BLaER1 treated with 17β-estradiol and CSF1 and Interleukin-3, amounts not matched to agents 10 nM and 100 nM (cell line): ENCODE results near the gene DOK3.

ENCODE experiments used
- H3K27ac ChIP-seq, 11 experiments: shearing (Covaris generic); formaldehyde crosslinking; 2 replicates each; pipeline ENCODE4 v1.8.1; 2022
- H3K27me3 ChIP-seq, 11 experiments: shearing (Covaris generic); formaldehyde crosslinking; 2 replicates each; pipeline ENCODE4 v1.8.1; 2022
- H3K36me3 ChIP-seq, 11 experiments: shearing (Covaris generic); formaldehyde crosslinking; 2 replicates each; pipeline ENCODE4 v1.8.1; 2022
- H3K4me1 ChIP-seq, 10 experiments: shearing (Covaris generic); formaldehyde crosslinking; 2 replicates each; pipeline ENCODE4 v1.8.1; 2022
- H3K4me2 ChIP-seq, 11 experiments: shearing (Covaris generic); formaldehyde crosslinking; 2 replicates each; pipeline ENCODE4 v1.8.1; 2022
- H3K4me3 ChIP-seq, 10 experiments: shearing (Covaris generic); formaldehyde crosslinking; 2 replicates each; pipeline ENCODE4 v1.8.1; 2022
- H3K9ac ChIP-seq, 11 experiments: shearing (Covaris generic); formaldehyde crosslinking; 2 replicates each; pipeline ENCODE4 v1.8.1; 2022
- H3K9me3 ChIP-seq, 11 experiments: shearing (Covaris generic); formaldehyde crosslinking; replicated peaks in 1 of 11; 2 replicates each; pipeline ENCODE4 v1.8.1; 2022
- H4K20me1 ChIP-seq, 11 experiments: shearing (Covaris generic); formaldehyde crosslinking; 2 replicates each; pipeline ENCODE4 v1.8.1; 2022
- Cebpa-rat ChIP-seq, 11 experiments: shearing (Covaris generic); IDR thresholded peaks; 2 replicates each; pipeline ENCODE4 v1.8.1; 2022

The DOK3 gene

DNA sequence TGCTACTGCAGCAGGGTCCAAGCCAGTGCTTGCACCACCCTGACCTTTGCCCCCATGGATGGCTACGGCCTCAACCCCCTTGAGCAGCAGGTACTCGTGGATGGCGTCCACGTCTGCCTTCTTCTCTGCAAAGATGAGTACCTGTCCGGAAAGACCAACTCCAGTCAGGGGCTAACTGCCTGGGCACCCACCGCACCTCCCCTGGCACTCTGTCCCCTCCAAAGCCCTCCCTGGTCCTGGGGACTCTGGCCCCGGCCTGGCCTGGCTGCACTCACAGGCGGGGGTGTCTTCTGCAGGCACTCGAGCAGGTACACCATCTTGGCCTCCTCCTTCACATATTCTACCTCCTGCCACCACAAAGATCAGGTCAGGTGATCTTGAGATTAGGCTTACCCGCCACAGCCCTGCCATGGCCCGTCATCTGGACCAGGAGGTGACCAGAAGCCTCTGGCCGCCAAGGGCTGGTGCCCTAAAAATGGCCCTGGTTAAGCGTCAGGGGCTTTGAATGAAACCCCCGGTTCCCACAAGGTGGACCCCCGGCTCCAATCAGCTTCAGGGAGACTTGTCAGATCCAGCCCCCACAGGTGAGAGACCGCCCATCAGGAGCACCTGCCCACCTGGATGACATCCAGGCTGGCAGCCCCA lies 3.2 kb upstream of the DOK3 start:
- Histone ChIP-seq H3K4me3 (no peak overlapping the region; a peak in 1 of 20 replicates), H3K36me3 (peaks cover 51 to 68% (median 55%) of the 10 kb centered on the region in 11 experiments), H4K20me1 (peaks cover 0 to 31% (median 9%) of the 10 kb centered on the region in 11 experiments; a peak in 13 of 22 replicates), H3K27ac (peak overlapping the region in 10 of 11 experiments; percentile 93 to 100 (median 98); a peak in 19 of 22 replicates), H3K27me3 (no peaks in the 10 kb centered on the region), H3K4me2 (peak overlapping the region; percentile 94 to 100 (median 99); a peak in 21 of 22 replicates), H3K9ac (peak overlapping the region; percentile 16 to 100 (median 95); a peak in 19 of 22 replicates), H3K4me1 (peaks cover 54 to 71% (median 64%) of the 10 kb centered on the region in 10 experiments), H3K9me3 (no peaks in the 10 kb centered on the region)
- TF ChIP-seq Cebpa-rat (IDR thresholded peaks at IDR 0.05) = no peak

DNA sequence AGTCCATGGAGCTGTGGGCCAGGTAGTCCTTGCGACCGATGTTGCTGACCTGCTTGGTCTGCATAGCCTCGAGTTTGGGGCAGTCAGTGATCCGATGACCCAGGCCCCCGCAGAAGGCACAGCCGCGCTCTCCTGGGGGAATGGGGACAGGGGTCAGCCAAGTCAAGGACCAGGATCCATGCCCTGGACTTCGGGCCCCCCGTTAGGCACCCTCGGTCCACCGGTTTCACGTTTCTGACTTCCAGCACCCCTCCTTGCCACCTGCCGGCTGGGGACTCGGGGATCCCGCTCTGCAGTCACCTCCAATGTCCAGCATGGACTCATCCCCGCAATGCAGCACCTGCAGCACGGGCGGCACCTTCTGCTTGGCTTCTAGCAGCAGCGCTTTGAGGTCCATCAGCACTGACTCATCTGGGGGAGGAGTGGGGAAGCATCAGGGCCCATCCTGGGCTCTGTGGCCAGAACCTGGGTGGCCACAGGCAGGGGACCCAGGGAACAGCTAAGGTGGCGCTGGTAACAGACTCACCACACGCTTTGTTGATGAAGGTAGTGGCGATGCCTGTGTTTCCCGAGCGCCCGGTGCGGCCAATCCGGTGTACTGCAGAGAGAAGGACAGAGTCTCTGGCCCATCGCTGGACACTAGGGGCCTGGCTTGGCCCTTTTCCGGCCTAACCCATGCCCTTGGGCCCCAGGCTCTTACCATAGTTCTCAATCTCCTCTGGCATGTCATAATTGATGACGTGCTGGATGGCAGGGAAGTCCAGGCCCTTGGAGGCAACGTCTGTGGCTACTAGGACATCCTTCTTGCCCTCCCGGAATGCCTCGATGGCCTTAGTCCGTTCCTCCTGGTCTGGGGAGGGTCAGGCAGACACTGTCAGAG lies 2.4 kb upstream of the DOK3 start:
- H4K20me1 ChIP-seq = peaks cover under 1 to 33% (median 17%) of the 10 kb centered on the region in 11 experiments; a peak in 18 of 22 replicates
- H3K9ac ChIP-seq = peak overlapping the region; percentile 91 to 100 (median 95); a peak in 21 of 22 replicates
- peak overlapping the region in 8 of 10 experiments; percentile 2 to 81 (median 74); a peak in 12 of 20 replicates for H3K4me3 ChIP-seq
- H3K27ac ChIP-seq = peak overlapping the region; percentile 93 to 100 (median 98)
- peaks cover 61 to 79% (median 70%) of the 10 kb centered on the region in 10 experiments for H3K4me1 ChIP-seq
- H3K36me3 ChIP-seq = peaks cover 58 to 76% (median 62%) of the 10 kb centered on the region in 11 experiments
- TF ChIP-seq Cebpa-rat (IDR thresholded peaks at IDR 0.05) = no peak
- peak overlapping the region; percentile 94 to 100 (median 99) for H3K4me2 ChIP-seq
- no peaks in the 10 kb centered on the region for H3K9me3 ChIP-seq
- no peaks in the 10 kb centered on the region for H3K27me3 ChIP-seq

DNA sequence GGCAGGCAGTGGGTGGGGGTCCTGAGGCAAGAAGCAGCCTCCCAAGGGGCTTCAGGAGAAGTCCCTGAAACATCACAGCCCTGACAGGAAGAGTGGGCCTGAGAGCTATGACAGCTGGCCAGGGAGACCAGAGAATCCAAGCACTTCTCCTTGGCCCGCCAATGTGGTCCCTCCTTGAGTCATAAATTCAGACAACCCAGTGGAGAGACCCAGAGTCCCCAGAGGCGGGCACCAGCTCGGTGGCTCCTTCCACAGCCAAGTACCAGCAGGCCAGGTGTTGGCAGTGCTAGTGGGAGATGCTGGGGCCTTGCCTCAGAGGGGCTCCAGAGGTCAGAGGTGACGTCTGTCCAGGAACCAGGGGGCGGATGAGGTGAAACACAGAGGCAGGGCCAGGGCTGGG lies 1.6 kb upstream of the DOK3 start:
- H3K27me3 ChIP-seq = no peaks in the 10 kb centered on the region
- H3K4me2 ChIP-seq = peak overlapping the region; percentile 94 to 100 (median 99)
- peak overlapping the region; percentile 91 to 100 (median 95) for H3K9ac ChIP-seq
- H3K27ac ChIP-seq = peak overlapping the region; percentile 93 to 100 (median 98)
- no peaks in the 10 kb centered on the region for H3K9me3 ChIP-seq
- H3K36me3 ChIP-seq = peaks cover 66 to 83% (median 71%) of the 10 kb centered on the region in 11 experiments
- H3K4me3 ChIP-seq = peak overlapping the region in 8 of 10 experiments; percentile 2 to 81 (median 74); a peak in 15 of 20 replicates
- TF ChIP-seq Cebpa-rat (IDR thresholded peaks at IDR 0.05) = no peak
- H3K4me1 ChIP-seq = peaks cover 70 to 87% (median 79%) of the 10 kb centered on the region in 10 experiments
- H4K20me1 ChIP-seq = peaks cover 6 to 38% (median 25%) of the 10 kb centered on the region in 11 experiments; a peak in 19 of 22 replicates

DNA sequence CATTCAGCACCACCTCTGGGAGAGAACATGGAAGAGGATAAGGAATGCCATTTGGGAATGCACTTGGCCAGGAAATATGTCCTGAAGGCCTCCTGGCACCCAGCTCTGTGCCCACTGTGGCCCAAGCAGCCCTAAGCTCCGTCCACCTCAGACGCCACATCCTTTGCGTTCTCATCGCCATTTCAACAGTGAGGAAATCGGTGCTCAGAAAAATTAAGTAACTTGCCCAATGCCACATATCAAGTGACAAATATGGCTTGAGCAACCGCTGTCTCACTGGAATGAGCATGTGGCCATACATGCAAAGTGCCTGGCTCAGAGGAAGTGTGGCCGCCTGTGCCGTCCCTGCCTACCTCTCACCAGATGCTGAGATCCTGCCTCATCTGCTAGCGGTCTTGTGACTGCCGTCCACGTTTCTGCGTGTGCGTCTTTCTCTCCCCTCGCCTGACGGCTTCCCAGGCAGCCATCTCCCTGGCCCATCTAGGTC lies 984 bp upstream of the DOK3 start:
- Histone ChIP-seq H3K4me1 (peaks cover 70 to 86% (median 78%) of the 10 kb centered on the region in 10 experiments), H3K27me3 (no peaks in the 10 kb centered on the region), H4K20me1 (peaks cover 10 to 37% (median 30%) of the 10 kb centered on the region in 11 experiments; a peak in 20 of 22 replicates), H3K36me3 (peaks cover 65 to 83% (median 70%) of the 10 kb centered on the region in 11 experiments), H3K9ac (peak overlapping the region; percentile 91 to 100 (median 95)), H3K4me3 (peak overlapping the region; percentile 74 to 92 (median 79); a peak in 19 of 20 replicates), H3K9me3 (no peaks in the 10 kb centered on the region), H3K27ac (peak overlapping the region; percentile 93 to 100 (median 98)), H3K4me2 (peak overlapping the region; percentile 94 to 100 (median 99))
- peak; percentile 92 to 99 (median 95) for TF ChIP-seq Cebpa-rat (IDR thresholded peaks at IDR 0.05)

DNA sequence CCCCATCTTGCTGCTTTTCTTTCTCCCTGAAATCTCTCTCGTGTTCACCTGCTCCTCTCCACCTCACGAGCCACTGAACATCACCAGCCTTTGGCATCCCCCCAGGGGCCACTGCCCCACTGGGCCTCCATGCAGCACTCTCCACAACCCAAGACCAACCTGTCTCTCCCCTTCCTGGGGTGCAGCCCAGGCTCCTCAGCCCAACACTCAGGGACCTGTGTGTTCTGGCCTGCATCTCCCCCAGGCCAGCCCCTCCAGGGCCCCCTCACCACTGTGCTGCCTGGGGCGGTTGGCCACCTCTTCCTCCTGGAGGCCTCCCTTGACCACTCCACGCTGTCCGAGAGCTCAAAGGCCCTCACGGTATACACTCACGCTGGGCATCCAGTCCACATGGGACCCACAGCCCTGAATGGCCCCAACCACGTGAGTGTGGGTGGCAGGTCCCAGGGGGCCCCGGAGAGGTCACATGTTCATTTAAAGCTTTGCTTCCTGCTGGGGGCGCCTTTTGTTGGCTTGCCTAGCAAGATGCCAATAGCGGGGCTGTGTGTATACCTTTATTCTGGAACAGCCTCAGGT lies 453 bp upstream of the DOK3 start:
- H3K4me3 ChIP-seq = peak overlapping the region; percentile 74 to 92 (median 79)
- H4K20me1 ChIP-seq = peaks cover 15 to 37% (median 32%) of the 10 kb centered on the region in 11 experiments
- no peaks in the 10 kb centered on the region for H3K27me3 ChIP-seq
- H3K4me1 ChIP-seq = peaks cover 70 to 86% (median 78%) of the 10 kb centered on the region in 10 experiments
- H3K36me3 ChIP-seq = peaks cover 65 to 83% (median 68%) of the 10 kb centered on the region in 11 experiments
- peak overlapping the region; percentile 91 to 100 (median 95) for H3K9ac ChIP-seq
- H3K9me3 ChIP-seq = no peaks in the 10 kb centered on the region
- peak overlapping the region; percentile 93 to 100 (median 98) for H3K27ac ChIP-seq
- H3K4me2 ChIP-seq = peak overlapping the region; percentile 94 to 100 (median 99)
- TF ChIP-seq Cebpa-rat (IDR thresholded peaks at IDR 0.05) = no peak

DNA sequence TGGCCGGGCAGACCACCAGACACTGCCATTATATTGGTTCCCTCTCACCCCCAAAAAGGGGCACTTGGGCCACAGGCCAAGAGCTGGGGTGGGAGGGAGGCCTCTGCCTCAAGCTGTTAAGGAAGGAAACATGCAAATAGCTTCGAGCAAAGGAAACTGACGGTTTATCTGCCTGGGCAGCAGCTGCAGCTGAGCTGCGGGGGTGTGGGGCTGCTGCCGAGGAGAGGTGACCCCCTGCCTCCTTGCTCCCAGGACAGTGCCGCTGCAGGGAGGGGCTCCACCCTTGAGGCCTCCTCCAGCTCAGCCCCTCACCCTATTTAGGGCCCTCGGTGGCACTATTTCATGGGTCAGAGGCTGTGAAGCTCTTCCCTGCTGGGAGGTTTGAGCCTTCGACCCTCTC lies 789 bp downstream of the DOK3 start:
- Histone ChIP-seq H3K27ac (peak overlapping the region; percentile 93 to 100 (median 98)), H4K20me1 (peaks cover 28 to 50% (median 37%) of the 10 kb centered on the region in 11 experiments), H3K36me3 (peaks cover 65 to 83% (median 68%) of the 10 kb centered on the region in 11 experiments), H3K9ac (peak overlapping the region; percentile 91 to 100 (median 95)), H3K4me3 (peak overlapping the region; percentile 74 to 92 (median 79)), H3K4me1 (peaks cover 70 to 86% (median 78%) of the 10 kb centered on the region in 10 experiments), H3K4me2 (peak overlapping the region; percentile 94 to 100 (median 99)), H3K27me3 (no peaks in the 10 kb centered on the region; a peak in 1 of 22 replicates), H3K9me3 (no peaks in the 10 kb centered on the region)
- TF ChIP-seq Cebpa-rat (IDR thresholded peaks at IDR 0.05) = no peak

DNA sequence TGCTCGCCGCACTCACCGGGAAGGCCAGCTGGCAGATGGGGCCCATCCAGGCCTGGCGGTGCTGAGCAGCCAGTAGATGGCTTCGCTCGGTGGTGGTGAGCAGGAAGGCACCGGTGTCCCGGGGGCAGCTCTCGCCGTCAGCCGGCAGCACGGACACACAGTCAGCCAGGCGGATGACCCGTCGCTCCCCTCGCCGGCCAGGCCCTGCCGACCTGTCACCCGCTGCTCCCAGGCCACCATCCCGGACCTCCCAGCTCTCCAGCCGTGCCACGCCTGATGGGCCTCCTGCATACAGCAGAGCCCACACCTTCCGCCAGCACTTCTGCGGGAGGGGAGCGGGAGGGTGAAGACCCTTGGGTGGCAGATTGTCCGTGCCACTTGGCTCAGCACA lies 1.4 kb downstream of the DOK3 start:
- Histone ChIP-seq H3K4me1 (peaks cover 76 to 86% (median 79%) of the 10 kb centered on the region in 10 experiments), H3K36me3 (peaks cover 65 to 83% (median 68%) of the 10 kb centered on the region in 11 experiments), H4K20me1 (peaks cover 34 to 56% (median 41%) of the 10 kb centered on the region in 11 experiments), H3K27ac (peak overlapping the region; percentile 93 to 100 (median 98)), H3K4me2 (peak overlapping the region; percentile 94 to 100 (median 99)), H3K27me3 (no peaks in the 10 kb centered on the region; a peak in 1 of 22 replicates), H3K9me3 (no peaks in the 10 kb centered on the region), H3K4me3 (peak overlapping the region; percentile 74 to 92 (median 79)), H3K9ac (peak overlapping the region; percentile 91 to 100 (median 95))
- TF ChIP-seq Cebpa-rat (IDR thresholded peaks at IDR 0.05) = no peak
